Measurements from ENCODE around the gene CIART.
A peak's percentile ranks its signal among the peaks of the same experiment; 100 is the strongest.

The CIART gene

GRCh38 chr1:150259758-150260669 lies 22.3 kb upstream of the CIART start:
- DNase-seq (ENCODE audit: low read depth in 3 of 3, low spot score in 1 of 3) = no peak

- DNase-seq (ENCODE audit: low read depth in 3 of 3, low spot score in 1 of 3) = no peak
These were observed 21.0 kb upstream of the CIART start for GRCh38 chr1:150261367-150261766.

- no peak for DNase-seq (ENCODE audit: low read depth in 3 of 3, low spot score in 1 of 3)
These were observed 19.7 kb upstream of the CIART start for GRCh38 chr1:150262388-150263320.

- no peak for DNase-seq (ENCODE audit: low read depth in 3 of 3, low spot score in 1 of 3)
These were observed 18.8 kb upstream of the CIART start for GRCh38 chr1:150263549-150263948.

- no peak for DNase-seq (ENCODE audit: low read depth in 3 of 3, low spot score in 1 of 3)
These were observed 14.5 kb upstream of the CIART start for GRCh38 chr1:150267896-150268295.

- DNase-seq (ENCODE audit: low read depth in 3 of 3, low spot score in 1 of 3) = peak in 1 of 3 donors; percentile 10
These were observed 14.0 kb upstream of the CIART start for GRCh38 chr1:150268340-150268704.

GRCh38 chr1:150268705-150269403 lies 13.5 kb upstream of the CIART start, which contains the start of gene APH1A:
Gene APH1A (minus strand): TSS chr1:150269016. CDS start chr1:150268810, 206 bp downstream.
- DNase-seq (ENCODE audit: low read depth in 3 of 3, low spot score in 1 of 3) = peak; percentile 79 to 85 (median 84)

- DNase-seq (ENCODE audit: low read depth in 3 of 3, low spot score in 1 of 3) = no peak
These were observed 12.9 kb upstream of the CIART start for GRCh38 chr1:150269451-150269850.

GRCh38 chr1:150271291-150271959 lies 10.9 kb upstream of the CIART start:
- DNase-seq (ENCODE audit: low read depth in 3 of 3, low spot score in 1 of 3) = no peak

GRCh38 chr1:150273311-150273710 lies 9.0 kb upstream of the CIART start:
- DNase-seq (ENCODE audit: low read depth in 3 of 3, low spot score in 1 of 3) = no peak

- DNase-seq (ENCODE audit: low read depth in 3 of 3, low spot score in 1 of 3) = no peak
These were observed 2.1 kb upstream of the CIART start for GRCh38 chr1:150280138-150280707.

GRCh38 chr1:150281221-150281757 lies 1.1 kb upstream of the CIART start:
- peak in 1 of 3 donors; percentile 39 for DNase-seq (ENCODE audit: low read depth in 3 of 3, low spot score in 1 of 3)

- no peak for DNase-seq (ENCODE audit: low read depth in 3 of 3, low spot score in 1 of 3)
These were observed 204 bp downstream of the CIART start for GRCh38 chr1:150282558-150282958.

- DNase-seq (ENCODE audit: low read depth in 3 of 3, low spot score in 1 of 3) = no peak
These were observed 906 bp downstream of the CIART start for GRCh38 chr1:150283260-150283659.

- DNase-seq (ENCODE audit: low read depth in 3 of 3, low spot score in 1 of 3) = no peak
These were observed 6.0 kb downstream of the CIART start for GRCh38 chr1:150288382-150288781.

- no peak for DNase-seq (ENCODE audit: low read depth in 3 of 3, low spot score in 1 of 3)
These were observed 6.5 kb downstream of the CIART start for GRCh38 chr1:150288822-150289221.

- peak; percentile 38 to 66 (median 51) for DNase-seq (ENCODE audit: low read depth in 3 of 3, low spot score in 1 of 3)
These were observed 11.3 kb downstream of the CIART start, which contains the start of gene MRPS21 for GRCh38 chr1:150293433-150294253. Gene MRPS21 (plus strand): TSS chr1:150293861. CDS start chr1:150294367, 506 bp downstream.

GRCh38 chr1:150295476-150295875 lies 13.1 kb downstream of the CIART start:
- no peak for DNase-seq (ENCODE audit: low read depth in 3 of 3, low spot score in 1 of 3)

- DNase-seq (ENCODE audit: low read depth in 3 of 3, low spot score in 1 of 3) = no peak
These were observed 17.4 kb downstream of the CIART start for GRCh38 chr1:150299716-150300115.
